HG02870 (cell line): Measurements from ENCODE around the gene KCNJ3.
"Not testable (repeated sequence)": the region's sequence is repeated elsewhere in the genome, so short reads cannot be mapped to it uniquely, and the experiment has no call there.

Experiments
- ATAC-seq: cut with Tn5 transposase; IDR thresholded peaks from one replicate; pipeline ENCODE4 v1.9.1; 2021; ENCODE audit warnings: mild to moderate bottlenecking, moderate library complexity; ENCODE audit not compliant: unreplicated experiment

Gene KCNJ3

GRCh38 chr2:154837035-154837434 is 138.5 kb downstream of the KCNJ3 start:
- no peak for ATAC-seq

- ATAC-seq = no peak
These were observed 146.0 kb downstream of the KCNJ3 start for GRCh38 chr2:154844513-154844912.

GRCh38 chr2:154846842-154847241 is 148.3 kb downstream of the KCNJ3 start:
- no peak for ATAC-seq

GRCh38 chr2:154849482-154849881 is 151.0 kb downstream of the KCNJ3 start:
- ATAC-seq = no peak

- no peak for ATAC-seq
These were observed 152.0 kb downstream of the KCNJ3 start for GRCh38 chr2:154850532-154850931.

- no peak for ATAC-seq
These were observed 156.6 kb downstream of the KCNJ3 start for GRCh38 chr2:154855138-154855537.

GRCh38 chr2:154867151-154867550 is 168.7 kb downstream of the KCNJ3 start:
- ATAC-seq = not testable (repeated sequence)

- ATAC-seq = no peak
These were observed 177.5 kb downstream of the KCNJ3 start for GRCh38 chr2:154875999-154876398.

GRCh38 chr2:154882725-154883124 is 184.2 kb downstream of the KCNJ3 start:
- no peak for ATAC-seq

- no peak for ATAC-seq
These were observed 187.8 kb downstream of the KCNJ3 start for GRCh38 chr2:154886316-154886715.

- ATAC-seq = no peak
These were observed 199.8 kb downstream of the KCNJ3 start for GRCh38 chr2:154898269-154898668.

- ATAC-seq = no peak
These were observed 202.6 kb downstream of the KCNJ3 start for GRCh38 chr2:154901063-154901462.
